Measurements from ENCODE around the gene RPRD1A. TPM values are rescaled to one million over a fixed set of nuclear protein-coding genes. Genes with fewer than 3 reads are reported as not detected.

The RPRD1A gene
- total and polyA plus RNA-seq, 9 of the 15 experiments (the other 6 are each of a cell fraction or from before 2014, with no cell fraction given): 30.2 to 142 (median 66.0) TPM

DNA sequence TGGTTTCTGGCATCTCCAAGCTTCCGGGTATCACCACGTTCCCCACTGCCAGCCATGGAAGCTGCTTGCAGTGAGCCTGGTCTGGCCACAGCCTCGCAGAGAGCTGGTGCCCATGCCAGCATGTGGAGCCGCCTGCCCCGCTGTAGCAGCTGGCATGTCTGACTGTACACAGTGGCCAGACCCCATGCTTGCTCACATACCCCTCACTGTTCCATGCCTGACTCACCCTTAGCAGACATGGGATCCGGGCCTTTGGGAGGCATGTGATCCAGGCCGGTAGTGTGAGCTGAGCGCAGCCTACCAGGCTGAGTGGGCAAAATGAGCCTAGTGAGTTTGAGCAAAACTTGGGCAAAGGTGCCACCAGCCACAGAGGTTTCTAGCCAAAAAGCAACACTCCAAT, 18.8 kb upstream of the RPRD1A start (continued):
- TF ChIP-seq ZNF445 (CRISPR knock-in tag; IDR thresholded peaks at IDR 0.05; ENCODE audit: low read depth): no peak
- TF ChIP-seq NFE2L1 (tag; IDR thresholded peaks at IDR 0.05; ENCODE audit: borderline replicate concordance, low read depth): no peak
- no peak for TF ChIP-seq ZBTB7A (IDR thresholded peaks at IDR 0.05; ENCODE audit: borderline replicate concordance, control insufficient read depth, low read depth, low read length)

DNA sequence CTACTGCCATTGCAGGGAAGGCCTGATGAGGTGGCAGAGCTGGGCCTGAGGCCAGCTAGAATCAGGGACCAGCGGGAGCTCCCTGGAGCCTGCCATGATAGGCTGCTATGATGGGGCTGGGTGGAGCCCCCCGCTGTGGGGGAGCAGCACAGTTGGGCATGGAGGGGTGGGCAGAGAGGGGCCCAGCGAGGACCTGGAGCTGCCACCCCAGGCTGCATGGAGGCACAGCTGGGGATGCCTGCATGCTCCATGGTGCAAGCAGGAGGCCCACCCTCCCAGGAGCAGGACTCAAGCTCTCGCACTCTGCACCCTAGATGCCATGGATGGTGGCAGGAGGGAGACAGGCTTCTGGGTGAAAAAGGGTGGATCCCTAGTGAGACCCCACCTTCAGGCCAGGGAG, 17.8 kb upstream of the RPRD1A start:
- no peak overlapping the region; a peak in 1 of 4 replicates for H3K9ac ChIP-seq (ENCODE audit: insufficient read depth in 1 of 2, low read depth in 2 of 2, low read length in 2 of 2)
- no peaks in the 10 kb centered on the region for H3K36me3 ChIP-seq (ENCODE audit: control insufficient read depth, insufficient read depth, low read length)
- no peak overlapping the region for H3K27ac ChIP-seq (ENCODE audit: extremely low read depth, low read depth, low read length)
- no peak overlapping the region for H2AFZ ChIP-seq (ENCODE audit: low read depth, low read length)
- no peaks in the 10 kb centered on the region for H4K20me1 ChIP-seq (replicated peaks; ENCODE audit: control insufficient read depth, insufficient read depth, low read length)
- POLR2A ChIA-PET: interaction anchor here (0.5 to 1.7 kb wide), 6 partner anchors 10 to 202 kb away, joined by 3 to 5 read pairs (median 4); no protein-coding TSS in a partner anchor
- no peaks in the 10 kb centered on the region for H3K79me2 ChIP-seq (ENCODE audit: control insufficient read depth, insufficient read depth, low read length)
- intact Hi-C loops (cut with micrococcal nuclease) (no loop called here), in situ Hi-C loops (cut with MboI) (loop anchor here (10.0 kb wide), 1 partner anchor 490 kb away; no protein-coding TSS in a partner anchor)
- DNase-seq (ENCODE audit: extremely low read depth in 1 of 4, low spot score in 3 of 4): no peak
- no peak for FAIRE-seq
- no peak for TF ChIP-seq STAG1 (CRISPR knock-in tag; IDR thresholded peaks at IDR 0.05; ENCODE audit: borderline replicate concordance)
- no peak for TF ChIP-seq CBX8 (IDR thresholded peaks at IDR 0.05; ENCODE audit: borderline replicate concordance, extremely low read depth, low read depth, low read length, poor library complexity, severe bottlenecking)
- TF ChIP-seq FUS (optimal IDR thresholded peaks at IDR 0.05; ENCODE audit: low read depth, low read length): no peak
- no peak for TF ChIP-seq ETV6 (IDR thresholded peaks at IDR 0.05; ENCODE audit: borderline replicate concordance in 1 of 2, low read depth in 2 of 2, low read length in 1 of 2)
- no peak for TF ChIP-seq ETV6 (CRISPR knock-in tag; IDR thresholded peaks at IDR 0.05; ENCODE audit: borderline replicate concordance)
- TF ChIP-seq SRSF9 (IDR thresholded peaks at IDR 0.05; ENCODE audit: borderline replicate concordance, low read depth, low read length): no peak
- TF ChIP-seq ZFP36 (IDR thresholded peaks at IDR 0.05; ENCODE audit: low read depth, low read length, partially characterized antibody): no peak
- no peak for TF ChIP-seq POLR3A (IDR thresholded peaks at IDR 0.05; ENCODE audit: borderline replicate concordance, extremely low read depth, insufficient read depth, insufficient read length)
- no peak for TF ChIP-seq DNMT1 (IDR thresholded peaks at IDR 0.05)
- TF ChIP-seq, protein P1, sequence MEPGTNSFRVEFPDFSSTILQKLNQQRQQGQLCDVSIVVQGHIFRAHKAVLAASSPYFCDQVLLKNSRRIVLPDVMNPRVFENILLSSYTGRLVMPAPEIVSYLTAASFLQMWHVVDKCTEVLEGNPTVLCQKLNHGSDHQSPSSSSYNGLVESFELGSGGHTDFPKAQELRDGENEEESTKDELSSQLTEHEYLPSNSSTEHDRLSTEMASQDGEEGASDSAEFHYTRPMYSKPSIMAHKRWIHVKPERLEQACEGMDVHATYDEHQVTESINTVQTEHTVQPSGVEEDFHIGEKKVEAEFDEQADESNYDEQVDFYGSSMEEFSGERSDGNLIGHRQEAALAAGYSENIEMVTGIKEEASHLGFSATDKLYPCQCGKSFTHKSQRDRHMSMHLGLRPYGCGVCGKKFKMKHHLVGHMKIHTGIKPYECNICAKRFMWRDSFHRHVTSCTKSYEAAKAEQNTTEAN (CRISPR knock-in tag; IDR thresholded peaks at IDR 0.05): no peak
- TF ChIP-seq, protein P2, sequence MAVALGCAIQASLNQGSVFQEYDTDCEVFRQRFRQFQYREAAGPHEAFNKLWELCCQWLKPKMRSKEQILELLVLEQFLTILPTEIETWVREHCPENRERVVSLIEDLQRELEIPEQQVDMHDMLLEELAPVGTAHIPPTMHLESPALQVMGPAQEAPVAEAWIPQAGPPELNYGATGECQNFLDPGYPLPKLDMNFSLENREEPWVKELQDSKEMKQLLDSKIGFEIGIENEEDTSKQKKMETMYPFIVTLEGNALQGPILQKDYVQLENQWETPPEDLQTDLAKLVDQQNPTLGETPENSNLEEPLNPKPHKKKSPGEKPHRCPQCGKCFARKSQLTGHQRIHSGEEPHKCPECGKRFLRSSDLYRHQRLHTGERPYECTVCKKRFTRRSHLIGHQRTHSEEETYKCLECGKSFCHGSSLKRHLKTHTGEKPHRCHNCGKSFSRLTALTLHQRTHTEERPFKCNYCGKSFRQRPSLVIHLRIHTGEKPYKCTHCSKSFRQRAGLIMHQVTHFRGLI (CRISPR knock-in tag; IDR thresholded peaks at IDR 0.05): no peak
- TF ChIP-seq, protein P3, sequence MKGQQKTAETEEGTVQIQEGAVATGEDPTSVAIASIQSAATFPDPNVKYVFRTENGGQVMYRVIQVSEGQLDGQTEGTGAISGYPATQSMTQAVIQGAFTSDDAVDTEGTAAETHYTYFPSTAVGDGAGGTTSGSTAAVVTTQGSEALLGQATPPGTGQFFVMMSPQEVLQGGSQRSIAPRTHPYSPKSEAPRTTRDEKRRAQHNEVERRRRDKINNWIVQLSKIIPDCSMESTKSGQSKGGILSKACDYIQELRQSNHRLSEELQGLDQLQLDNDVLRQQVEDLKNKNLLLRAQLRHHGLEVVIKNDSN (CRISPR knock-in tag; IDR thresholded peaks at IDR 0.05): no peak
- ATAC-seq: no peak; the same call in 1 of the 3 replicates
- H3K27me3 ChIP-seq (ENCODE audit: control insufficient read depth in 2 of 2, insufficient read depth in 2 of 2, low read length in 2 of 2): peaks cover 7 to 18% of the 10 kb centered on the region in 2 experiments; a peak in 4 of 5 replicates
- no peak overlapping the region for H3K4me2 ChIP-seq (ENCODE audit: insufficient read depth, low read length)
- no peak overlapping the region for H3K4me3 ChIP-seq
- no peaks in the 10 kb centered on the region; the same call in 1 of the 2 replicates for H3K9me3 ChIP-seq (replicated peaks; ENCODE audit: control insufficient read depth, insufficient read depth, low read depth, low read length)
- no peaks in the 10 kb centered on the region for H3K9me1 ChIP-seq (ENCODE audit: control insufficient read depth, insufficient read depth, low read length)
- WGBS (ENCODE audit: insufficient coverage, low coverage, missing lambda C conversion rate): 12% methylated on average over 4 of the region's 4 CpGs
- CTCF ChIA-PET (ENCODE audit: low intra/inter-chr PET ratio): no interaction called here
- no TSS peak for BruUV-seq (replicated peaks)
- peaks cover 0 to 8% of the 10 kb centered on the region in 2 experiments; a peak in 1 of 5 replicates for H3K4me1 ChIP-seq (replicated peaks in 1 of 2; ENCODE audit: control insufficient read depth in 2 of 2, insufficient read depth in 2 of 2, low read length in 2 of 2)
